SK-N-SH treated with all-trans-retinoic acid at 6 μM for 48 hours (cell line): ENCODE data around the gene HEMK1.
A peak's percentile ranks its signal among the peaks of the same experiment; 100 is the strongest.

Source experiments
- ATAC-seq: fragments of 200-7000 bp; cut with Tn5 transposase; 3 replicates; pipeline ENCODE4 v1.9.1; 2020; ENCODE audit warnings: mild to moderate bottlenecking, moderate library complexity
- ARNTL ChIP-seq: fragments of 450-650 bp; formaldehyde crosslinking; IDR thresholded peaks from 2 replicates; pipeline ENCODE4 v1.5.0; 2020; ENCODE audit warnings: low read depth, mild to moderate bottlenecking, moderate library complexity, borderline replicate concordance
- BACH2 ChIP-seq: fragments of 250-450 bp; sonication (Bioruptor Pico); IDR thresholded peaks from 2 replicates; pipeline ENCODE4 v1.9.0; 2021; ENCODE audit warnings: mild to moderate bottlenecking, borderline replicate concordance
- CREB5 ChIP-seq: fragments of 250-450 bp; sonication (Bioruptor Pico); IDR thresholded peaks from 2 replicates; pipeline ENCODE4 v1.5.1; 2020; ENCODE audit warnings: low read depth, mild to moderate bottlenecking, moderate library complexity
- CSDC2 ChIP-seq: fragments of 250-450 bp; sonication (Bioruptor Pico); IDR thresholded peaks from 2 replicates; pipeline ENCODE4 v1.5.0; 2020; ENCODE audit warnings: mild to moderate bottlenecking, moderate library complexity
- CSRNP3 ChIP-seq: fragments of 250-450 bp; sonication (Bioruptor Pico); IDR thresholded peaks from 2 replicates; pipeline ENCODE4 v1.5.1; 2021; ENCODE audit warnings: mild to moderate bottlenecking, moderate library complexity
- ESRRG ChIP-seq: fragments of 250-450 bp; sonication (Bioruptor Pico); IDR thresholded peaks from 2 replicates; pipeline ENCODE4 v1.6.1; 2021; ENCODE audit warnings: mild to moderate bottlenecking
- GLIS3 ChIP-seq: fragments of 250-450 bp; sonication (Bioruptor Pico); IDR thresholded peaks from 2 replicates; pipeline ENCODE4 v1.5.0; 2020; ENCODE audit warnings: mild to moderate bottlenecking, moderate library complexity
- ISL1 ChIP-seq: fragments of 250-450 bp; sonication (Bioruptor Pico); IDR thresholded peaks from 2 replicates; pipeline ENCODE4 v2.1.2; 2022; ENCODE audit warnings: mild to moderate bottlenecking, moderate library complexity
- OSR1 ChIP-seq: fragments of 250-450 bp; sonication (Bioruptor Pico); IDR thresholded peaks from 2 replicates; pipeline ENCODE4 v1.8.0; 2022; ENCODE audit warnings: moderate library complexity, mild to moderate bottlenecking, inconsistent platforms
- PATZ1 ChIP-seq: fragments of 250-450 bp; sonication (Bioruptor Pico); IDR thresholded peaks from 2 replicates; pipeline ENCODE4 v1.8.0; 2020; ENCODE audit warnings: mild to moderate bottlenecking, moderate library complexity, borderline replicate concordance
- POU6F1 ChIP-seq: fragments of 250-450 bp; sonication (Bioruptor Pico); IDR thresholded peaks from 2 replicates; pipeline ENCODE4 v1.8.0; 2021; ENCODE audit warnings: low read depth, mild to moderate bottlenecking, moderate library complexity, borderline replicate concordance
- PPARA ChIP-seq: fragments of 250-450 bp; sonication (Bioruptor Pico); IDR thresholded peaks from 2 replicates; pipeline ENCODE4 v1.5.0; 2020; ENCODE audit warnings: mild to moderate bottlenecking, borderline replicate concordance
- RARB ChIP-seq: fragments of 250-450 bp; sonication (Bioruptor Pico); IDR thresholded peaks from 2 replicates; pipeline ENCODE4 v1.8.0; 2021; ENCODE audit warnings: mild to moderate bottlenecking, moderate library complexity
- SNAI2 ChIP-seq: fragments of 250-450 bp; sonication (Bioruptor Pico); IDR thresholded peaks from 2 replicates; pipeline ENCODE4 v1.5.0; 2020; ENCODE audit warnings: mild to moderate bottlenecking, moderate library complexity
- TCF4 ChIP-seq: fragments of 250-450 bp; sonication (Bioruptor Pico); IDR thresholded peaks from 2 replicates; pipeline ENCODE4 v1.8.0; 2021; ENCODE audit warnings: mild to moderate bottlenecking, moderate library complexity, borderline replicate concordance
- TOX ChIP-seq: fragments of 250-450 bp; sonication (Bioruptor Pico); IDR thresholded peaks from 2 replicates; pipeline ENCODE4 v1.8.0; 2021; ENCODE audit warnings: mild to moderate bottlenecking, moderate library complexity, borderline replicate concordance
- TSHZ2 ChIP-seq: fragments of 250-450 bp; sonication (Bioruptor Pico); IDR thresholded peaks from 2 replicates; pipeline ENCODE4 v1.5.0; 2020; ENCODE audit warnings: mild to moderate bottlenecking, moderate library complexity
- ZC3H10 ChIP-seq: fragments of 250-450 bp; sonication (Bioruptor Pico); IDR thresholded peaks from 2 replicates; pipeline ENCODE4 v1.5.1; 2021; ENCODE audit warnings: mild to moderate bottlenecking, moderate library complexity
- ZFP3 ChIP-seq: fragments of 250-450 bp; sonication (Bioruptor Pico); IDR thresholded peaks from 2 replicates; pipeline ENCODE4 v1.5.0; 2020; ENCODE audit warnings: mild to moderate bottlenecking, moderate library complexity
- ZFP30 ChIP-seq: fragments of 450-650 bp; formaldehyde crosslinking; IDR thresholded peaks from 2 replicates; pipeline ENCODE4 v1.5.0; 2022; ENCODE audit warnings: mild to moderate bottlenecking, moderate library complexity
- ZNF70 ChIP-seq: fragments of 450-650 bp; formaldehyde crosslinking; IDR thresholded peaks from 2 replicates; pipeline ENCODE4 v1.5.0; 2020; ENCODE audit warnings: mild to moderate bottlenecking, moderate library complexity
- ZNF8 ChIP-seq: fragments of 450-650 bp; formaldehyde crosslinking; IDR thresholded peaks from 2 replicates; pipeline ENCODE4 v1.5.0; 2020; ENCODE audit warnings: mild to moderate bottlenecking, moderate library complexity

Gene HEMK1

GRCh38 chr3:50585919-50586762, 16.8 kb downstream of the HEMK1 start:
- TF ChIP-seq BACH2 (CRISPR knock-in tag): no peak
- TF ChIP-seq ZC3H10 (CRISPR knock-in tag): no peak
- TF ChIP-seq ESRRG (CRISPR knock-in tag): no peak
- TF ChIP-seq ARNTL: no peak
- no peak for TF ChIP-seq TSHZ2
- TF ChIP-seq, all 23 proteins: peak for 0
- ATAC-seq: no peak

- TF ChIP-seq GLIS3 (CRISPR knock-in tag) (no peak), PPARA (CRISPR knock-in tag) (no peak), ZFP3 (CRISPR knock-in tag) (no peak), ISL1 (CRISPR knock-in tag) (no peak), ZNF8 (no peak), OSR1 (CRISPR knock-in tag) (no peak), ARNTL (no peak), BACH2 (CRISPR knock-in tag) (no peak), TOX (no peak), CREB5 (CRISPR knock-in tag) (no peak), RARB (no peak), ZC3H10 (CRISPR knock-in tag) (no peak), SNAI2 (no peak), TSHZ2 (no peak), POU6F1 (CRISPR knock-in tag) (no peak), TCF4 (CRISPR knock-in tag) (no peak), ESRRG (CRISPR knock-in tag) (no peak)
- ATAC-seq: no peak
Measured at GRCh38 chr3:50586763-50587070, 17.4 kb downstream of the HEMK1 start.

- TF ChIP-seq OSR1 (CRISPR knock-in tag) (no peak), ZNF70 (CRISPR knock-in tag) (no peak), ZNF8 (no peak), BACH2 (CRISPR knock-in tag) (no peak), ZFP30 (CRISPR knock-in tag) (no peak), CSRNP3 (CRISPR knock-in tag) (no peak), PPARA (CRISPR knock-in tag) (no peak), SNAI2 (no peak), ARNTL (no peak), TOX (no peak), TCF4 (CRISPR knock-in tag) (no peak), PATZ1 (no peak), RARB (no peak), ESRRG (CRISPR knock-in tag) (no peak), CSDC2 (CRISPR knock-in tag) (no peak), GLIS3 (CRISPR knock-in tag) (no peak)
- ATAC-seq: peak; percentile 21; the same call in 2 of the 3 replicates
Measured at GRCh38 chr3:50587373-50587772, 18.1 kb downstream of the HEMK1 start.
